OCI-LY7 (cell line): ENCODE data around the gene NR5A1.

ENCODE experiments used
- EZH2phosphoT487 ChIP-seq: fragments of 200-600 bp; sonication (generic); IDR thresholded peaks from 2 replicates; pipeline ENCODE4 v1.6.1; 2018; ENCODE audit warnings: low read depth, borderline replicate concordance, mild to moderate bottlenecking, mixed run types, antibody characterized with exemption, low read length, moderate library complexity, mixed read lengths
- TF ChIP-seq, protein P1 (sequence below): fragments of 200-600 bp; sonication (generic); conservative IDR thresholded peaks from 2 replicates; pipeline ENCODE4 v1.5.1; 2014; ENCODE audit warnings: mild to moderate bottlenecking, antibody characterized with exemption, low read length, moderate library complexity, mixed read lengths

- TF ChIP-seq, protein P1, sequence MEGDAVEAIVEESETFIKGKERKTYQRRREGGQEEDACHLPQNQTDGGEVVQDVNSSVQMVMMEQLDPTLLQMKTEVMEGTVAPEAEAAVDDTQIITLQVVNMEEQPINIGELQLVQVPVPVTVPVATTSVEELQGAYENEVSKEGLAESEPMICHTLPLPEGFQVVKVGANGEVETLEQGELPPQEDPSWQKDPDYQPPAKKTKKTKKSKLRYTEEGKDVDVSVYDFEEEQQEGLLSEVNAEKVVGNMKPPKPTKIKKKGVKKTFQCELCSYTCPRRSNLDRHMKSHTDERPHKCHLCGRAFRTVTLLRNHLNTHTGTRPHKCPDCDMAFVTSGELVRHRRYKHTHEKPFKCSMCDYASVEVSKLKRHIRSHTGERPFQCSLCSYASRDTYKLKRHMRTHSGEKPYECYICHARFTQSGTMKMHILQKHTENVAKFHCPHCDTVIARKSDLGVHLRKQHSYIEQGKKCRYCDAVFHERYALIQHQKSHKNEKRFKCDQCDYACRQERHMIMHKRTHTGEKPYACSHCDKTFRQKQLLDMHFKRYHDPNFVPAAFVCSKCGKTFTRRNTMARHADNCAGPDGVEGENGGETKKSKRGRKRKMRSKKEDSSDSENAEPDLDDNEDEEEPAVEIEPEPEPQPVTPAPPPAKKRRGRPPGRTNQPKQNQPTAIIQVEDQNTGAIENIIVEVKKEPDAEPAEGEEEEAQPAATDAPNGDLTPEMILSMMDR = no peak
- no peak for TF ChIP-seq EZH2phosphoT487
Measured at GRCh38 chr9:124477211-124477647, 30.0 kb downstream of the NR5A1 start.
